ENCODE measurements around the gene PEX11G. TPM values are rescaled to one million over a fixed set of nuclear protein-coding genes. Genes with fewer than 3 reads are reported as not detected.

The PEX11G gene
- total and polyA plus RNA-seq, 9 of the 15 experiments (the other 6 are each of a cell fraction or from before 2014, with no cell fraction given), result 0.07 to 3.2 (median 0.70) TPM; not detected in 1

- no peak for TF ChIP-seq TAF1 (IDR thresholded peaks at IDR 0.05; ENCODE audit: control insufficient read depth, extremely low read depth, insufficient read depth, low read length, severe bottlenecking)
- no peak for TF ChIP-seq NELFE (IDR thresholded peaks at IDR 0.05; ENCODE audit: insufficient read depth, insufficient read length)
- TF ChIP-seq MAFK (IDR thresholded peaks at IDR 0.05; ENCODE audit: low read length), result no peak
- TF ChIP-seq KAT7 (CRISPR knock-in tag; IDR thresholded peaks at IDR 0.05; ENCODE audit: borderline replicate concordance), result no peak
- no peak for TF ChIP-seq PHF20 (IDR thresholded peaks at IDR 0.05; ENCODE audit: partially characterized antibody)
- TF ChIP-seq GTF2B (IDR thresholded peaks at IDR 0.05; ENCODE audit: extremely low read depth, insufficient read length), result no peak
- no peak for TF ChIP-seq SMAD2 (IDR thresholded peaks at IDR 0.05; ENCODE audit: low read depth, low read length)
- no peak for TF ChIP-seq ZNF780A (CRISPR knock-in tag; IDR thresholded peaks at IDR 0.05)
- TF ChIP-seq AFF1 (IDR thresholded peaks at IDR 0.05; ENCODE audit: low read depth in 1 of 2, partially characterized antibody in 2 of 2), result no peak
- 88% methylated on average over 20 of the region's 23 CpGs for WGBS (ENCODE audit: insufficient coverage, low coverage, missing lambda C conversion rate)
Measured at GRCh38 chr19:7463575-7463974, 25.3 kb downstream of the PEX11G start.

More at GRCh38 chr19:7463575-7463974, 25.3 kb downstream of the PEX11G start:
- FAIRE-seq, result no peak
- CTCF ChIA-PET (ENCODE audit: low intra/inter-chr PET ratio), result no interaction called here
- Histone ChIP-seq H3K4me1 (replicated peaks in 1 of 2; ENCODE audit: control insufficient read depth in 2 of 2, insufficient read depth in 2 of 2, low read length in 2 of 2) (0 out of 5 replicates have a peak, but pooled peaks cover 0 to 4% of the 10 kb centered on the region in 2 experiments), H3K9me1 (ENCODE audit: control insufficient read depth, insufficient read depth, low read length) (no peaks in the 10 kb centered on the region), H2AFZ (ENCODE audit: low read depth, low read length) (no peak overlapping the region), H3K4me3 (no peak overlapping the region), H4K20me1 (replicated peaks; ENCODE audit: control insufficient read depth, insufficient read depth, low read length) (no peaks in the 10 kb centered on the region), H3K9me3 (replicated peaks; ENCODE audit: control insufficient read depth, insufficient read depth, low read depth, low read length) (no peaks in the 10 kb centered on the region), H3K9ac (ENCODE audit: insufficient read depth in 1 of 2, low read depth in 2 of 2, low read length in 2 of 2) (no peak overlapping the region; a peak in 1 of 4 replicates), H3K79me2 (ENCODE audit: control insufficient read depth, insufficient read depth, low read length) (no peaks in the 10 kb centered on the region), H3K27me3 (ENCODE audit: control insufficient read depth in 2 of 2, insufficient read depth in 2 of 2, low read length in 2 of 2) (no peaks in the 10 kb centered on the region), H3K36me3 (ENCODE audit: control insufficient read depth, insufficient read depth, low read length) (peaks cover 21% of the 10 kb centered on the region; the same call in 2 of the 3 replicates), H3K4me2 (ENCODE audit: insufficient read depth, low read length) (no peak overlapping the region), H3K27ac (ENCODE audit: extremely low read depth, low read depth, low read length) (no peak overlapping the region)
- ATAC-seq, result no peak
- no TSS peak for BruUV-seq (replicated peaks)
- DNase-seq (ENCODE audit: extremely low read depth in 1 of 4, low spot score in 3 of 4), result no peak
- in situ Hi-C loops (cut with MboI), result no loop called here
- POLR2A ChIA-PET, result no interaction called here
- intact Hi-C loops (cut with micrococcal nuclease), result no loop called here

Measured in K562 (cell line).